ENCODE data around the gene COL13A1.

Gene COL13A1

GRCh38 chr10:69974551-69975155 lies 172.9 kb downstream of the COL13A1 start:
- no peak for DNase-seq

GRCh38 chr10:69976795-69977546 lies 175.3 kb downstream of the COL13A1 start:
- no peak for DNase-seq

- DNase-seq, result no peak
Observed at GRCh38 chr10:69979174-69979573, 177.5 kb downstream of the COL13A1 start.

GRCh38 chr10:69980672-69981071 lies 179.0 kb downstream of the COL13A1 start:
- DNase-seq, result no peak

- no peak for DNase-seq
Observed at GRCh38 chr10:69988094-69988493, 186.4 kb downstream of the COL13A1 start.

GRCh38 chr10:69991151-69991550 lies 189.4 kb downstream of the COL13A1 start:
- DNase-seq, result no peak

- peak; percentile 13 for DNase-seq
Observed at GRCh38 chr10:69994262-69994661, 192.6 kb downstream of the COL13A1 start.

- DNase-seq, result no peak
Observed at GRCh38 chr10:69996611-69997010, 194.9 kb downstream of the COL13A1 start.

- DNase-seq, result no peak
Observed at GRCh38 chr10:70000262-70000661, 198.6 kb downstream of the COL13A1 start.

- DNase-seq, result no peak
Observed at GRCh38 chr10:70007116-70007820, 205.6 kb downstream of the COL13A1 start.

Data from NCI-H774 (cell line).